AG09319 (cell line): Measurements from ENCODE around the gene FKBP7.

Source experiments
- DNase-seq: peaks from one replicate; pipeline ENCODE4 v3.0.0-alpha.2; 2010; ENCODE audit warnings: low read depth; ENCODE audit errors: extremely low read depth
- CTCF ChIP-seq: IDR thresholded peaks from 2 replicates; pipeline ENCODE4 v1.5.1; 2011; ENCODE audit warnings: low read depth, mild to moderate bottlenecking, inconsistent platforms, low read length, moderate library complexity

FKBP7 gene

GRCh38 chr2:178506949-178507348 is 28.5 kb upstream of the FKBP7 start:
- no peak for DNase-seq
- no peak for TF ChIP-seq CTCF

GRCh38 chr2:178506524-178506923 is 28.1 kb upstream of the FKBP7 start:
- DNase-seq = no peak
- no peak for TF ChIP-seq CTCF

- TF ChIP-seq CTCF = no peak
- DNase-seq = no peak
Observed at GRCh38 chr2:178506101-178506500, 27.7 kb upstream of the FKBP7 start.

- DNase-seq = no peak
- no peak for TF ChIP-seq CTCF
Observed at GRCh38 chr2:178502751-178503150, 24.4 kb upstream of the FKBP7 start.

- DNase-seq = no peak
- no peak for TF ChIP-seq CTCF
Observed at GRCh38 chr2:178499640-178500039, 21.2 kb upstream of the FKBP7 start.

GRCh38 chr2:178498137-178498536 is 19.7 kb upstream of the FKBP7 start:
- TF ChIP-seq CTCF = no peak
- no peak for DNase-seq

- DNase-seq = no peak
- TF ChIP-seq CTCF = no peak
Observed at GRCh38 chr2:178496049-178496448, 17.6 kb upstream of the FKBP7 start.
